Spleen (tissue), 11 donors: Measurements from ENCODE around the gene CCL27. TPM values are rescaled to one million over a fixed set of nuclear protein-coding genes. Genes with fewer than 3 reads are reported as not detected.

Source experiments
- DNase-seq: peaks from one replicate; pipeline ENCODE4 v3.0.0-alpha.2; 2020
- H3K27ac ChIP-seq, 8 donors: fragments of 200-600 bp; sonication (generic) in 7 of 8; 1 replicate in 4 of 8; 2 replicates in 4 of 8; pipeline versions ENCODE4 v1.5.0 to v1.8.0; 2016 to 2021; ENCODE audit warnings: inconsistent platforms in 4 of 8, mild to moderate bottlenecking in 4 of 8, moderate library complexity in 1 of 8
- H3K27me3 ChIP-seq, 7 donors: fragments of 200-600 bp; sonication (generic) in 6 of 7; replicated peaks in 1 of 7; 1 replicate in 4 of 7; 2 replicates in 3 of 7; pipeline versions ENCODE4 v1.5.0 to v1.8.0; 2016 to 2021; ENCODE audit warnings: inconsistent platforms in 3 of 7, mild to moderate bottlenecking in 1 of 7
- H3K36me3 ChIP-seq, 6 donors: fragments of 200-600 bp; sonication (generic) in 5 of 6; 1 replicate in 4 of 6; 2 replicates in 2 of 6; pipeline versions ENCODE4 v1.5.0 to v1.8.0; 2016 to 2021; ENCODE audit warnings: inconsistent platforms in 2 of 6
- H3K4me1 ChIP-seq, 6 donors: fragments of 200-600 bp; sonication (generic) in 5 of 6; 1 replicate in 3 of 6; 2 replicates in 3 of 6; pipeline versions ENCODE4 v1.5.0 to v1.8.0; 2016 to 2021; ENCODE audit warnings: inconsistent platforms in 3 of 6
- H3K4me3 ChIP-seq, 8 donors: fragments of 200-600 bp; sonication (generic) in 7 of 8; 1 replicate in 4 of 8; 2 replicates in 4 of 8; pipeline versions ENCODE4 v1.5.0 to v1.8.0; 2016 to 2021; ENCODE audit warnings: inconsistent platforms in 4 of 8, mild to moderate bottlenecking in 4 of 8, moderate library complexity in 2 of 8
- H3K9me3 ChIP-seq, 8 donors: fragments of 200-600 bp; sonication (generic) in 7 of 8; 1 replicate in 4 of 8; 2 replicates in 4 of 8; pipeline versions ENCODE4 v1.5.0 to v1.8.0; 2016 to 2021; ENCODE audit warnings: inconsistent platforms in 4 of 8
- CTCF ChIP-seq, 11 experiments: fragments of 200-600 bp in 7 of 11; fragments of 450-650 bp in 4 of 11; sonication (generic) in 4 of 11; IDR thresholded peaks in 8 of 11; conservative IDR thresholded peaks in 3 of 11; 1 replicate in 7 of 11; 2 replicates in 4 of 11; pipeline versions ENCODE4 v1.4.0 to v1.8.0; 2016 to 2021; ENCODE audit warnings: antibody characterized with exemption in 11 of 11, inconsistent platforms in 4 of 11, mild to moderate bottlenecking in 1 of 11
- POLR2A ChIP-seq, 3 donors: fragments of 450-650 bp; IDR thresholded peaks; one replicate each; pipeline ENCODE4 v1.5.1; 2017; ENCODE audit warnings: antibody characterized with exemption in 3 of 3, mild to moderate bottlenecking in 1 of 3
- POLR2AphosphoS5 ChIP-seq, 3 donors: sonication (generic); formaldehyde crosslinking; IDR thresholded peaks; one replicate each; pipeline ENCODE4 v1.5.1; 2017; ENCODE audit warnings: antibody characterized with exemption in 3 of 3
- WGBS, 5 donors: extraction: QIAGEN DNeasy Blood & Tissue Kit in 3 of 5; methylation state at CpG; one replicate each; pipeline versions ENCODE4 v1.1.5 to v1.1.7; 2013 to 2018; 5-methylcytosine and 5-hydroxymethylcytosine counted together
- intact Hi-C: fragments of 100-400 bp; cut with DNase I; formaldehyde crosslinking; loops from one replicate; pipeline ENCODE4 v1.15.0; 2023; ENCODE audit warnings: low total_unique reads
- polyA plus RNA-seq, 3 donors: library from polyadenylated mRNA; stranded (reverse); fragments of 200-250 nt; gene quantifications; one replicate each; pipeline ENCODE4 v1.2.1, GENCODE V29; 2013
- total RNA-seq, 7 donors: library from RNA; depleted of rRNA in 3 of 7; stranded (reverse); fragments of >200 nt in 3 of 7; fragmentation: NEBNext Ultra II Directional in 4 of 7; extraction: Animal tissue kit (Norgen Biotek cat#: 25700) in 4 of 7; gene quantifications; one replicate each; pipeline versions ENCODE4 v1.1.0 to v1.2.1, GENCODE V29; 2016 to 2021
- donor health status: healthy with polysubstance abuse.
- donor health status: DM: no; HTN: no; CAD: no; lungs with moderate emphysema.
- donor health status: DM: no; HTN: no; CAD: no.
- donor health status: Bipolar disorder and iron deficiency.
- donor health status: healthy.
- donor health status: DM: no; HTN: no; CAD: no.
- donor health status: DM: yes; HTN: yes; CAD: no.

The CCL27 gene
- total and polyA plus RNA-seq, 10 donors = 0.08 to 0.70 (median 0.32) TPM; not detected in 7

GRCh38 chr9:34701023-34701768 is 38.7 kb upstream of the CCL27 start:
- Histone ChIP-seq H3K9me3 (no peaks in the 10 kb centered on the region), H3K4me3 (peak overlapping the region; percentile 43 to 93 (median 64)), H3K36me3 (no peaks in the 10 kb centered on the region), H3K27ac (peak overlapping the region in 7 of 8 donors; percentile 22 to 82 (median 72)), H3K27me3 (peaks cover 0 to 14% (median 0%) of the 10 kb centered on the region in 7 donors), H3K4me1 (peaks cover 0 to 18% (median 15%) of the 10 kb centered on the region in 6 donors)
- WGBS, 5 donors = 11 to 27% (median 12%) methylated on average over 20 to 52 of the region's 52 CpGs
- DNase-seq = peak; percentile 91
- intact Hi-C loops = no loop called here
- TF ChIP-seq CTCF (IDR thresholded peaks at IDR 0.05 in 8 of 11, conservative IDR thresholded peaks at IDR 0.05 in 3 of 11) (peak; percentile 77 to 95 (median 90)), POLR2A (IDR thresholded peaks at IDR 0.05) (no peak), POLR2AphosphoS5 (IDR thresholded peaks at IDR 0.05) (peak; percentile 33 to 70 (median 59))

GRCh38 chr9:34694811-34695210 is 32.4 kb upstream of the CCL27 start:
- no peak for TF ChIP-seq POLR2A (IDR thresholded peaks at IDR 0.05)
- TF ChIP-seq CTCF (IDR thresholded peaks at IDR 0.05 in 8 of 11, conservative IDR thresholded peaks at IDR 0.05 in 3 of 11) = no peak
- TF ChIP-seq POLR2AphosphoS5 (IDR thresholded peaks at IDR 0.05) = no peak
- DNase-seq = no peak
- Histone ChIP-seq H3K4me1 (peaks cover 0 to 18% (median 0%) of the 10 kb centered on the region in 6 donors), H3K4me3 (no peak overlapping the region), H3K27me3 (no peaks in the 10 kb centered on the region), H3K27ac (no peak overlapping the region), H3K36me3 (no peaks in the 10 kb centered on the region), H3K9me3 (no peaks in the 10 kb centered on the region)
- intact Hi-C loops = no loop called here

GRCh38 chr9:34693560-34693959 is 31.1 kb upstream of the CCL27 start:
- H3K36me3 ChIP-seq = no peaks in the 10 kb centered on the region
- 73 to 86% (median 79%) methylated on average over 2 of the region's 2 CpGs for WGBS, 5 donors
- no peaks in the 10 kb centered on the region for H3K9me3 ChIP-seq
- intact Hi-C loops = no loop called here
- peaks cover 0 to 18% (median 0%) of the 10 kb centered on the region in 6 donors for H3K4me1 ChIP-seq
- no peaks in the 10 kb centered on the region for H3K27me3 ChIP-seq
- H3K4me3 ChIP-seq = no peak overlapping the region
- no peak overlapping the region for H3K27ac ChIP-seq
- TF ChIP-seq CTCF (IDR thresholded peaks at IDR 0.05 in 8 of 11, conservative IDR thresholded peaks at IDR 0.05 in 3 of 11) = no peak
- DNase-seq = no peak

GRCh38 chr9:34691936-34692315 is 29.5 kb upstream of the CCL27 start:
- intact Hi-C loops = no loop called here
- no peaks in the 10 kb centered on the region for H3K27me3 ChIP-seq
- TF ChIP-seq POLR2AphosphoS5 (IDR thresholded peaks at IDR 0.05) (no peak), POLR2A (IDR thresholded peaks at IDR 0.05) (no peak), CTCF (IDR thresholded peaks at IDR 0.05 in 8 of 11, conservative IDR thresholded peaks at IDR 0.05 in 3 of 11) (no peak)
- no peaks in the 10 kb centered on the region for H3K9me3 ChIP-seq
- H3K4me3 ChIP-seq = no peak overlapping the region
- peaks cover 0 to 24% (median 0%) of the 10 kb centered on the region in 6 donors for H3K4me1 ChIP-seq
- 38 to 55% (median 43%) methylated on average over 5 of the region's 5 CpGs for WGBS, 5 donors
- H3K27ac ChIP-seq = no peak overlapping the region
- DNase-seq = no peak
- H3K36me3 ChIP-seq = no peaks in the 10 kb centered on the region
